ENCODE measurements around the gene PPEF2.
"Not testable (repeated sequence)": the region's sequence is repeated elsewhere in the genome, so short reads cannot be mapped to it uniquely, and the experiment has no call there.

Gene PPEF2

GRCh38 chr4:75935628-75936027 lies 33.4 kb upstream of the PPEF2 start:
- Histone ChIP-seq H3K36me3 (no peaks in the 10 kb centered on the region), H3K4me3 (ENCODE audit: low read depth in 1 of 2, low read length in 1 of 2) (no peak overlapping the region), H3K27me3 (peaks cover 17% of the 10 kb centered on the region), H3K9me3 (no peaks in the 10 kb centered on the region), H3K27ac (no peak overlapping the region), H3K4me1 (ENCODE audit: control insufficient read depth in 1 of 2, insufficient read depth in 1 of 2, low read depth in 1 of 2, low read length in 1 of 2) (peaks cover 4 to 6% of the 10 kb centered on the region in 2 experiments)
- TF ChIP-seq CTCF (IDR thresholded peaks at IDR 0.05) = no peak

- no peak for TF ChIP-seq CTCF (IDR thresholded peaks at IDR 0.05)
- no peak overlapping the region for H3K27ac ChIP-seq
- H3K9me3 ChIP-seq = no peaks in the 10 kb centered on the region
- H3K4me1 ChIP-seq (ENCODE audit: control insufficient read depth in 1 of 2, insufficient read depth in 1 of 2, low read depth in 1 of 2, low read length in 1 of 2) = no peaks in the 10 kb centered on the region
- H3K4me3 ChIP-seq (ENCODE audit: low read depth in 1 of 2, low read length in 1 of 2) = no peak overlapping the region
- H3K36me3 ChIP-seq = no peaks in the 10 kb centered on the region
- H3K27me3 ChIP-seq = no peaks in the 10 kb centered on the region
Measured at GRCh38 chr4:75930152-75930551, 27.9 kb upstream of the PPEF2 start.

- not testable (repeated sequence) for H3K4me1 ChIP-seq (ENCODE audit: control insufficient read depth in 1 of 2, insufficient read depth in 1 of 2, low read depth in 1 of 2, low read length in 1 of 2); H3K9me3 ChIP-seq; H3K27me3 ChIP-seq; H3K27ac ChIP-seq; H3K36me3 ChIP-seq; H3K4me3 ChIP-seq (ENCODE audit: low read depth in 1 of 2, low read length in 1 of 2)
Measured at GRCh38 chr4:75924916-75925315, 22.7 kb upstream of the PPEF2 start.

GRCh38 chr4:75924309-75924827 lies 22.1 kb upstream of the PPEF2 start:
- Histone ChIP-seq H3K36me3 (no peaks in the 10 kb centered on the region), H3K9me3 (no peaks in the 10 kb centered on the region), H3K4me1 (ENCODE audit: control insufficient read depth in 1 of 2, insufficient read depth in 1 of 2, low read depth in 1 of 2, low read length in 1 of 2) (no peaks in the 10 kb centered on the region), H3K27me3 (no peaks in the 10 kb centered on the region), H3K27ac (no peak overlapping the region), H3K4me3 (ENCODE audit: low read depth in 1 of 2, low read length in 1 of 2) (no peak overlapping the region)
- no peak for TF ChIP-seq CTCF (IDR thresholded peaks at IDR 0.05)

GRCh38 chr4:75922588-75922987 lies 20.3 kb upstream of the PPEF2 start:
- no peaks in the 10 kb centered on the region for H3K9me3 ChIP-seq
- no peak overlapping the region for H3K4me3 ChIP-seq (ENCODE audit: low read depth in 1 of 2, low read length in 1 of 2)
- H3K27me3 ChIP-seq = no peaks in the 10 kb centered on the region
- no peaks in the 10 kb centered on the region for H3K4me1 ChIP-seq (ENCODE audit: control insufficient read depth in 1 of 2, insufficient read depth in 1 of 2, low read depth in 1 of 2, low read length in 1 of 2)
- H3K27ac ChIP-seq = no peak overlapping the region
- TF ChIP-seq CTCF (IDR thresholded peaks at IDR 0.05) = no peak
- no peaks in the 10 kb centered on the region for H3K36me3 ChIP-seq

GRCh38 chr4:75921910-75922309 lies 19.7 kb upstream of the PPEF2 start:
- no peak overlapping the region for H3K27ac ChIP-seq
- TF ChIP-seq CTCF (IDR thresholded peaks at IDR 0.05) = no peak
- H3K27me3 ChIP-seq = no peaks in the 10 kb centered on the region
- no peak overlapping the region for H3K4me3 ChIP-seq (ENCODE audit: low read depth in 1 of 2, low read length in 1 of 2)
- no peaks in the 10 kb centered on the region for H3K36me3 ChIP-seq
- H3K9me3 ChIP-seq = no peaks in the 10 kb centered on the region
- H3K4me1 ChIP-seq (ENCODE audit: control insufficient read depth in 1 of 2, insufficient read depth in 1 of 2, low read depth in 1 of 2, low read length in 1 of 2) = no peaks in the 10 kb centered on the region
